K562 (cell line): ENCODE results near the gene TCF3. TPM values are rescaled to one million over a fixed set of nuclear protein-coding genes. Genes with fewer than 3 reads are reported as not detected.
"Not testable (repeated sequence)": the region's sequence is repeated elsewhere in the genome, so short reads cannot be mapped to it uniquely, and the experiment has no call there.

Experiments
- ATAC-seq: fragments of 200-7000 bp; cut with Tn5 transposase; 3 replicates; pipeline ENCODE4 v1.9.1; 2020; ENCODE audit warnings: moderate library complexity
- BruUV-seq: library from RNA; stranded (reverse); fragments of 400-500 nt; replicated peaks from 2 replicates; lab custom pipeline; 2021; lab: Mats Ljungman, UMichigan
- CTCF ChIA-PET: fragments of 300-600 bp; formaldehyde crosslinking; extraction: SDS; loops from one replicate; lab custom pipeline; 2021; ENCODE audit warnings: low intra/inter-chr PET ratio; lab: Yijun Ruan, JAX
- POLR2A ChIA-PET: fragments of 300-600, 350-650 bp; sonication (Branson Sonifier 250); formaldehyde crosslinking; extraction: SDS; loops from one replicate; lab custom pipeline; 2021; ENCODE audit warnings: antibody characterized with exemption, inconsistent platforms; lab: Yijun Ruan, JAX
- DNase-seq, 4 experiments: peaks; one replicate each; pipeline versions ENCODE4 v3.0.0 to v3.0.0-alpha.2; 2011 to 2018; ENCODE audit warnings: low spot score in 3 of 4, mixed read lengths in 3 of 4; ENCODE audit errors: extremely low read depth in 1 of 4
- FAIRE-seq: peaks from 2 replicates; lab custom pipeline; 2011; peaks lifted over from hg19 to GRCh38; lab: Jason Lieb, UNC
- H2AFZ ChIP-seq: 2 replicates; pipeline ENCODE4 v1.6.0; 2011; ENCODE audit warnings: low read depth, low read length, control low read depth, inconsistent platforms
- H3K27ac ChIP-seq: fragments of 200-600 bp; 3 replicates; pipeline ENCODE4 v1.8.0; 2011; ENCODE audit warnings: low read depth, mild to moderate bottlenecking, control low read depth, inconsistent platforms, low read length, moderate library complexity, mixed read lengths; ENCODE audit errors: extremely low read depth
- H3K27me3 ChIP-seq, 2 experiments: fragments of 300-600 bp in 1 of 2; 2 replicates in 1 of 2; 3 replicates in 1 of 2; pipeline versions ENCODE4 v1.6.0 to v1.8.0; 2011; ENCODE audit warnings: inconsistent platforms in 2 of 2, low read length in 2 of 2, mild to moderate bottlenecking in 1 of 2, mixed read lengths in 1 of 2, moderate library complexity in 1 of 2; ENCODE audit not compliant: control insufficient read depth in 2 of 2, insufficient read depth in 2 of 2
- H3K36me3 ChIP-seq: fragments of 300-600 bp; 3 replicates; pipeline ENCODE4 v1.8.0; 2011; ENCODE audit warnings: mild to moderate bottlenecking, low read length, inconsistent platforms; ENCODE audit not compliant: control insufficient read depth, insufficient read depth
- H3K4me1 ChIP-seq, 2 experiments: fragments of 200-600 bp in 1 of 2; replicated peaks in 1 of 2; 2 replicates in 1 of 2; 3 replicates in 1 of 2; pipeline versions ENCODE4 v1.5.1 to v1.8.0; 2011; ENCODE audit warnings: inconsistent platforms in 2 of 2, low read length in 2 of 2, mild to moderate bottlenecking in 1 of 2, mixed read lengths in 1 of 2, moderate library complexity in 1 of 2; ENCODE audit not compliant: control insufficient read depth in 2 of 2, insufficient read depth in 2 of 2
- H3K4me2 ChIP-seq: 2 replicates; pipeline ENCODE4 v1.6.1; 2011; ENCODE audit warnings: low read length, control low read depth, inconsistent platforms, mixed read lengths; ENCODE audit not compliant: insufficient read depth
- H3K4me3 ChIP-seq: fragments of 200-600 bp; sonication (generic), shearing (Covaris generic); 2 replicates; pipeline ENCODE4 v1.5.1; 2016; ENCODE audit warnings: control low read depth, inconsistent platforms
- H3K79me2 ChIP-seq: fragments of 200-600 bp; 3 replicates; pipeline ENCODE4 v1.8.0; 2011; ENCODE audit warnings: low read length, inconsistent platforms; ENCODE audit not compliant: control insufficient read depth, insufficient read depth
- H3K9ac ChIP-seq, 2 experiments: 2 replicates each; pipeline versions ENCODE4 v1.6.0 to v1.6.1; 2011; ENCODE audit warnings: low read depth in 2 of 2, low read length in 2 of 2, control low read depth in 1 of 2, inconsistent platforms in 1 of 2, mild to moderate bottlenecking in 1 of 2, mixed read lengths in 1 of 2; ENCODE audit not compliant: insufficient read depth in 1 of 2
- H3K9me1 ChIP-seq: one replicate; pipeline ENCODE4 v1.6.0; 2011; ENCODE audit warnings: inconsistent platforms, mild to moderate bottlenecking, low read length, moderate library complexity; ENCODE audit not compliant: control insufficient read depth, insufficient read depth
- H3K9me3 ChIP-seq: replicated peaks from 2 replicates; pipeline ENCODE4 v1.5.1; 2011; ENCODE audit warnings: low read depth, low read length, inconsistent platforms; ENCODE audit not compliant: control insufficient read depth, insufficient read depth
- H4K20me1 ChIP-seq: replicated peaks from 2 replicates; pipeline ENCODE4 v1.6.1; 2011; ENCODE audit warnings: low read length, inconsistent platforms, mixed read lengths; ENCODE audit not compliant: control insufficient read depth, insufficient read depth
- CEBPB ChIP-seq: fragments of 450-650 bp; IDR thresholded peaks from 2 replicates; pipeline ENCODE4 v1.6.1; 2016; ENCODE audit warnings: missing genetic modification characterization, missing compliant biosample characterization
- CEBPG ChIP-seq, 3 experiments: fragments of 200-800 bp in 1 of 3; sonication (Bioruptor generic) in 1 of 3; sonication (generic) in 1 of 3; formaldehyde crosslinking in 1 of 3; IDR thresholded peaks in 2 of 3; conservative IDR thresholded peaks in 1 of 3; 2 replicates each; pipeline versions ENCODE4 v1.6.1 to v1.8.0; 2016 to 2022; ENCODE audit warnings: missing compliant biosample characterization in 2 of 3, missing genetic modification characterization in 2 of 3, mild to moderate bottlenecking in 1 of 3, missing genetic modification reagents in 1 of 3
- EGR1 ChIP-seq: fragments of 450-650 bp; conservative IDR thresholded peaks from 2 replicates; pipeline ENCODE4 v1.6.1; 2017; ENCODE audit warnings: mild to moderate bottlenecking
- ETV6 ChIP-seq, 3 experiments: fragments of 150-350 bp in 1 of 3; sonication (generic) in 1 of 3; formaldehyde crosslinking in 1 of 3; IDR thresholded peaks; 2 replicates each; pipeline versions ENCODE4 v1.6.1 to v1.8.0; 2014 to 2022; ENCODE audit warnings: borderline replicate concordance in 2 of 3, low read depth in 2 of 3, antibody characterized with exemption in 1 of 3, low read length in 1 of 3, mild to moderate bottlenecking in 1 of 3, missing genetic modification reagents in 1 of 3
- GTF3C2 ChIP-seq: IDR thresholded peaks from 3 replicates; pipeline ENCODE4 v1.6.1; 2011; ENCODE audit warnings: borderline replicate concordance, mild to moderate bottlenecking, moderate library complexity; ENCODE audit not compliant: insufficient read length; ENCODE audit errors: extremely low read depth
- HMGN3 ChIP-seq: IDR thresholded peaks from 2 replicates; pipeline ENCODE4 v1.6.1; 2011; ENCODE audit warnings: borderline replicate concordance, low read depth, mild to moderate bottlenecking, mixed read lengths, low read length; ENCODE audit not compliant: insufficient read length; ENCODE audit errors: extremely low read depth
- NCOA6 ChIP-seq: fragments of 450-650 bp; IDR thresholded peaks from 2 replicates; pipeline ENCODE4 v1.6.1; 2017; ENCODE audit warnings: mild to moderate bottlenecking
- SAFB2 ChIP-seq: fragments of 200-400 bp; formaldehyde crosslinking; IDR thresholded peaks from 2 replicates; pipeline ENCODE4 v1.6.1; 2018; ENCODE audit warnings: borderline replicate concordance, low read length, low read depth, moderate library complexity; ENCODE audit not compliant: severe bottlenecking
- TFAM ChIP-seq: fragments of 250-450 bp; sonication (Bioruptor Pico); conservative IDR thresholded peaks from 2 replicates; pipeline ENCODE4 v1.5.0; 2021; ENCODE audit warnings: mild to moderate bottlenecking, moderate library complexity
- WGBS: fragments of 100-300 bp; shearing (Covaris generic); methylation state at CpG from one replicate; pipeline ENCODE4 v1.1.6; 2016; ENCODE audit warnings: low coverage, mixed read lengths; ENCODE audit not compliant: insufficient coverage; ENCODE audit errors: missing lambda C conversion rate; 5-methylcytosine and 5-hydroxymethylcytosine counted together
- in situ Hi-C: fragments of 300-500 bp; cut with MboI; formaldehyde crosslinking; loops from 4 replicates; pipeline ENCODE4 v1.15.0; 2018; ENCODE audit warnings: inconsistent platforms, mixed read lengths
- intact Hi-C: fragments of 100-400 bp; cut with micrococcal nuclease; formaldehyde crosslinking; loops from 2 replicates; pipeline ENCODE4 v1.14.2; 2022
- polyA plus RNA-seq, 8 experiments: library from polyadenylated mRNA; depleted of rRNA in 4 of 8; stranded (reverse) in 5 of 8; unstranded in 3 of 8; fragments of >200 nt; fragmentation: Nextera tagmentation in 2 of 8; fragmentation: Illumina TruSeq in 1 of 8; extraction: Ambion mirVana in 2 of 8; extraction: Trizol in 1 of 8; gene quantifications; 2 replicates each; pipeline versions ENCODE4 v1.2.1 to v1.2.3, GENCODE V29; 2011 to 2014; ENCODE audit warnings: inconsistent platforms in 1 of 8, missing spikeins in 1 of 8
- total RNA-seq, 7 experiments: library from RNA; depleted of rRNA in 6 of 7; stranded (reverse); fragments of >200 nt in 6 of 7; fragmentation: Illumina TruSeq in 2 of 7; extraction: Trizol in 2 of 7; gene quantifications; 2 replicates each; pipeline versions ENCODE4 v1.2.1 to v1.2.3, GENCODE V29; 2011 to 2021; ENCODE audit warnings: low replicate concordance in 1 of 7
- TF ChIP-seq, protein P1 (sequence below): sonication (generic); formaldehyde crosslinking; IDR thresholded peaks from 2 replicates; pipeline ENCODE4 v1.9.0; 2022; ENCODE audit warnings: mild to moderate bottlenecking, missing genetic modification reagents
- TF ChIP-seq, protein P2 (sequence below), 2 experiments: fragments of 450-650 bp; conservative IDR thresholded peaks; 2 replicates each; pipeline ENCODE4 v1.6.1; 2017; ENCODE audit warnings: mild to moderate bottlenecking in 2 of 2, moderate library complexity in 2 of 2

The TCF3 gene
- total and polyA plus RNA-seq, 9 of the 15 experiments (the other 6 are each of a cell fraction or from before 2014, with no cell fraction given), result 5.6 to 259 (median 84.0) TPM

GRCh38 chr19:1671716-1672037 is 19.3 kb upstream of the TCF3 start (continued):
- no peak for TF ChIP-seq SAFB2
- TF ChIP-seq HMGN3, result no peak
- no peak for TF ChIP-seq NCOA6
- no peak for TF ChIP-seq GTF3C2
- TF ChIP-seq ETV6 (IDR thresholded peaks at IDR 0.05; ENCODE audit: borderline replicate concordance in 1 of 2, low read depth in 2 of 2, low read length in 1 of 2), result no peak
- TF ChIP-seq ETV6 (CRISPR knock-in tag; IDR thresholded peaks at IDR 0.05; ENCODE audit: borderline replicate concordance), result no peak
- no peak for TF ChIP-seq TFAM

- ChIA-PET CTCF (interaction anchor here (1.6 to 4.1 kb wide), 6 partner anchors 46 to 155 kb away, joined by 5 to 84 read pairs (median 18); partner anchors contain the start of gene UQCR11), POLR2A (interaction anchor here (0.6 kb wide), 1 partner anchor 218 kb away, joined by 3 read pairs; no protein-coding TSS in a partner anchor)
- TF ChIP-seq, protein P1, sequence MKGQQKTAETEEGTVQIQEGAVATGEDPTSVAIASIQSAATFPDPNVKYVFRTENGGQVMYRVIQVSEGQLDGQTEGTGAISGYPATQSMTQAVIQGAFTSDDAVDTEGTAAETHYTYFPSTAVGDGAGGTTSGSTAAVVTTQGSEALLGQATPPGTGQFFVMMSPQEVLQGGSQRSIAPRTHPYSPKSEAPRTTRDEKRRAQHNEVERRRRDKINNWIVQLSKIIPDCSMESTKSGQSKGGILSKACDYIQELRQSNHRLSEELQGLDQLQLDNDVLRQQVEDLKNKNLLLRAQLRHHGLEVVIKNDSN (CRISPR knock-in tag), result 0 out of 2 replicates have a peak, but pooled peaks have one; percentile 38
- TF ChIP-seq, protein P2, sequence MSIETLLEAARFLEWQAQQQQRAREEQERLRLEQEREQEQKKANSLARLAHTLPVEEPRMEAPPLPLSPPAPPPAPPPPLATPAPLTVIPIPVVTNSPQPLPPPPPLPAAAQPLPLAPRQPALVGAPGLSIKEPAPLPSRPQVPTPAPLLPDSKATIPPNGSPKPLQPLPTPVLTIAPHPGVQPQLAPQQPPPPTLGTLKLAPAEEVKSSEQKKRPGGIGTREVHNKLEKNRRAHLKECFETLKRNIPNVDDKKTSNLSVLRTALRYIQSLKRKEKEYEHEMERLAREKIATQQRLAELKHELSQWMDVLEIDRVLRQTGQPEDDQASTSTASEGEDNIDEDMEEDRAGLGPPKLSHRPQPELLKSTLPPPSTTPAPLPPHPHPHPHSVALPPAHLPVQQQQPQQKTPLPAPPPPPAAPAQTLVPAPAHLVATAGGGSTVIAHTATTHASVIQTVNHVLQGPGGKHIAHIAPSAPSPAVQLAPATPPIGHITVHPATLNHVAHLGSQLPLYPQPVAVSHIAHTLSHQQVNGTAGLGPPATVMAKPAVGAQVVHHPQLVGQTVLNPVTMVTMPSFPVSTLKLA (conservative IDR thresholded peaks at IDR 0.05), result 0 out of 4 replicates have a peak, but pooled peaks of 1 of the 2 experiments have one; percentile 28
- TF ChIP-seq CEBPB (peak; percentile 49), EGR1 (peak; percentile 27; the same call in 1 of the 2 replicates), CEBPG (CRISPR knock-in tag; IDR thresholded peaks at IDR 0.05) (peak; percentile 62)
- not testable (repeated sequence) for H4K20me1 ChIP-seq; H3K4me3 ChIP-seq; H3K9me1 ChIP-seq; H3K9me3 ChIP-seq; ATAC-seq; H3K27ac ChIP-seq; H3K27me3 ChIP-seq; H3K4me2 ChIP-seq; DNase-seq; FAIRE-seq; H2AFZ ChIP-seq; H3K9ac ChIP-seq; BruUV-seq; H3K79me2 ChIP-seq; H3K36me3 ChIP-seq; TF ChIP-seq CEBPG (tag; conservative IDR thresholded peaks at IDR 0.05 in 1 of 2, IDR thresholded peaks at IDR 0.05 in 1 of 2)
- WGBS, result 58% methylated on average over 11 of the region's 14 CpGs
- peaks cover 14 to 70% of the 10 kb centered on the region in 2 experiments for H3K4me1 ChIP-seq
- in situ Hi-C loops, result loop anchor here (5.0 kb wide), 1 partner anchor 97 kb away; no protein-coding TSS in a partner anchor
- intact Hi-C loops, result loop anchor here (1.0 to 5.0 kb wide), 4 partner anchors 48 to 125 kb away; no protein-coding TSS in a partner anchor
Measured at GRCh38 chr19:1670747-1671146, 18.3 kb upstream of the TCF3 start.
